Measurements from ENCODE around the gene ZNF548.

- TF ChIP-seq CTCF (IDR thresholded peaks at IDR 0.05 in 8 of 11, conservative IDR thresholded peaks at IDR 0.05 in 3 of 11) (no peak), POLR2AphosphoS5 (IDR thresholded peaks at IDR 0.05) (no peak), POLR2A (IDR thresholded peaks at IDR 0.05) (no peak)
Measured at GRCh38 chr19:57362419-57362818, 27.2 kb upstream of the ZNF548 start.

All from spleen (tissue), 7 donors.